Endodermal cell (in vitro differentiated cells): ENCODE results near the gene RGPD3. TPM values are rescaled to one million over a fixed set of nuclear protein-coding genes. Genes with fewer than 3 reads are reported as not detected.
"Not testable (repeated sequence)": the region's sequence is repeated elsewhere in the genome, so short reads cannot be mapped to it uniquely, and the experiment has no call there.

ENCODE experiments used
- DNase-seq: peaks from one replicate; pipeline ENCODE4 v3.0.0-alpha.2; 2017
- H3K27ac ChIP-seq: 2 replicates; pipeline ENCODE4 v1.5.1; 2013; ENCODE audit warnings: mild to moderate bottlenecking, low read depth, low read length, moderate library complexity
- H3K27me3 ChIP-seq: 2 replicates; pipeline ENCODE4 v1.6.1; 2013; ENCODE audit warnings: mild to moderate bottlenecking, low read length, moderate library complexity; ENCODE audit not compliant: insufficient read depth, control insufficient read depth, poor library complexity, severe bottlenecking
- H3K36me3 ChIP-seq: 2 replicates; pipeline ENCODE4 v1.7.0; 2013; ENCODE audit warnings: mild to moderate bottlenecking, low read length, moderate library complexity; ENCODE audit not compliant: control insufficient read depth, insufficient read depth
- H3K4me1 ChIP-seq: one replicate; pipeline ENCODE4 v1.7.0; 2013; ENCODE audit warnings: low read length; ENCODE audit not compliant: control insufficient read depth, insufficient read depth
- H3K4me3 ChIP-seq: 2 replicates; pipeline ENCODE4 v1.5.1; 2013; ENCODE audit warnings: mild to moderate bottlenecking, low read length, moderate library complexity
- H3K9ac ChIP-seq: 2 replicates; pipeline ENCODE4 v1.6.1; 2013; ENCODE audit warnings: mild to moderate bottlenecking, low read length, moderate library complexity; ENCODE audit not compliant: poor library complexity, severe bottlenecking; ENCODE audit errors: extremely low read depth
- H3K9me3 ChIP-seq: 2 replicates; pipeline ENCODE4 v1.6.1; 2013; ENCODE audit warnings: mild to moderate bottlenecking, low read length, moderate library complexity; ENCODE audit not compliant: control insufficient read depth
- H3K27ac Mint-ChIP-seq: 2 replicates; pipeline ENCODE4 v1.8.0; 2020; ENCODE audit warnings: mixed read lengths
- H3K27me3 Mint-ChIP-seq: 2 replicates; pipeline ENCODE4 v1.8.0; 2021; ENCODE audit warnings: mild to moderate bottlenecking, mixed read lengths; ENCODE audit not compliant: insufficient read depth
- H3K36me3 Mint-ChIP-seq: 2 replicates; pipeline ENCODE4 v1.8.0; 2020; ENCODE audit warnings: low read depth, mixed read lengths
- H3K4me1 Mint-ChIP-seq: 2 replicates; pipeline ENCODE4 v1.8.0; 2020; ENCODE audit warnings: mixed read lengths
- H3K4me3 Mint-ChIP-seq: 2 replicates; pipeline ENCODE4 v1.8.0; 2020; ENCODE audit warnings: mild to moderate bottlenecking, moderate library complexity, mixed read lengths
- H3K9me3 Mint-ChIP-seq: 2 replicates; pipeline ENCODE4 v1.8.0; 2020; ENCODE audit warnings: mild to moderate bottlenecking, mixed read lengths
- WGBS, 2 experiments: methylation state at CpG; one replicate each; pipeline versions ENCODE4 v1.1.5 to v1.1.7; 2013; ENCODE audit warnings: missing lambda C conversion rate in 2 of 2, mixed read lengths in 1 of 2; ENCODE audit not compliant: insufficient coverage in 1 of 2, insufficient read length in 1 of 2; 5-methylcytosine and 5-hydroxymethylcytosine counted together
- total RNA-seq, 2 donors: library from RNA; stranded (reverse); fragmentation: NEBNext Ultra II Directional in 1 of 2; extraction: Animal tissue kit (Norgen Biotek cat#: 25700) in 1 of 2; gene quantifications; 2 replicates in 1 of 2; 3 replicates in 1 of 2; pipeline ENCODE4 v1.2.1, GENCODE V29; 2021

RGPD3 gene
- total RNA-seq, 2 donors from 2014 or later = 0.49 to 0.59 TPM

GRCh38 chr2:106489701-106490100 is 21.5 kb upstream of the RGPD3 start:
- not testable (repeated sequence) for H3K9me3 ChIP-seq, H3K4me3 ChIP-seq, H3K36me3 Mint-ChIP-seq, H3K27ac Mint-ChIP-seq, H3K27ac ChIP-seq, H3K36me3 ChIP-seq, H3K4me1 ChIP-seq, H3K4me1 Mint-ChIP-seq, DNase-seq, H3K9me3 Mint-ChIP-seq, H3K9ac ChIP-seq, H3K4me3 Mint-ChIP-seq
- peaks cover 18% of the 10 kb centered on the region for H3K27me3 ChIP-seq
- WGBS, 2 experiments = 77% methylated on average over 6 of the region's 6 CpGs; no CpG with 5 or more reads in 1 of the 2 experiments
- H3K27me3 Mint-ChIP-seq = peaks cover 34% of the 10 kb centered on the region

DNA sequence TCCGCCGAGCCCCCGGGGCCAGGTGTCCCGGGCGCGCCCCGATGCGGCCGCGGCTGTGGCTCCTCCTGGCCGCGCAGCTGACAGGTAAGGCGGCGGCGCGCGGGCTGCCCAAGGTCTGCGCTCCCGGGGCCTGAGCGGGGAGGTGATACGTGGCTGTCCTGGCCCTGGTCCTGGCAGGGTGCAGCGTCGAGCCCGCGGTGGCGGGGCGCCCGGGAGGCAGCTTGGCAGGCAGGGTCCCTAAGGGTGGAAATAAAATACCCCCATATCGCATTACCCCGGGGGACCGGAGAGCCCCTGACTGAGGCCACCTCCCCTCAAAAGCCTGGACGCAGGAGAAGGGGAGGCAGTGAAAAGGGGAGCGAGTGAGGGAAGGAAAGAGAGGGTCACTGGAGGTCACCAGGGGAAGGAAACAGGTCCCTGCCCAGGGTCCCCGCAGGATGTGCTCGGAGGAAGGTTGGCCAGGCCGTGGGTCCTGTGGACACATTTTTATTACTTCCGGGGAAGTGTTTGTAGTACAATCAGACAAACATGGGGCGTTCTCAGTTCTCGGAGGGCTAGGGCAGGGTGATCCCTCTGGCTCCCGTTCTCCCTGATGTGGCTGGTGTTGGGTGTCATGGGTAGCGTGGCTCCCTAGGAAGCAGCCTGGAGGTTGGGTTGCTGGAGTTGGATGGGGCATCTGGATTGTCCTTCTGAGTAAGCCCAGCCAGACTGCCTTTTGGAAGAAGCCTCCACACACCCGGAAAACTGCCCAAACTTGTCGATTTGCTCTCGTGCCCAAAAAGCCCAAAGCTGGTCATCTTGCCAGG is 19.4 kb upstream of the RGPD3 start:
- H3K27me3 ChIP-seq = peaks cover 18% of the 10 kb centered on the region
- not testable (repeated sequence) for H3K9ac ChIP-seq, H3K4me3 ChIP-seq, H3K36me3 Mint-ChIP-seq, H3K4me1 ChIP-seq, H3K9me3 ChIP-seq, H3K27ac Mint-ChIP-seq, H3K27ac ChIP-seq, H3K4me1 Mint-ChIP-seq, H3K36me3 ChIP-seq, H3K9me3 Mint-ChIP-seq
- Mint-ChIP-seq H3K4me3 (peak overlapping the region; percentile 19), H3K27me3 (peaks cover 31% of the 10 kb centered on the region)
- peak; percentile 84 for DNase-seq
- 36% methylated on average over 44 of the region's 44 CpGs; no CpG with 5 or more reads in 1 of the 2 experiments for WGBS, 2 experiments

DNA sequence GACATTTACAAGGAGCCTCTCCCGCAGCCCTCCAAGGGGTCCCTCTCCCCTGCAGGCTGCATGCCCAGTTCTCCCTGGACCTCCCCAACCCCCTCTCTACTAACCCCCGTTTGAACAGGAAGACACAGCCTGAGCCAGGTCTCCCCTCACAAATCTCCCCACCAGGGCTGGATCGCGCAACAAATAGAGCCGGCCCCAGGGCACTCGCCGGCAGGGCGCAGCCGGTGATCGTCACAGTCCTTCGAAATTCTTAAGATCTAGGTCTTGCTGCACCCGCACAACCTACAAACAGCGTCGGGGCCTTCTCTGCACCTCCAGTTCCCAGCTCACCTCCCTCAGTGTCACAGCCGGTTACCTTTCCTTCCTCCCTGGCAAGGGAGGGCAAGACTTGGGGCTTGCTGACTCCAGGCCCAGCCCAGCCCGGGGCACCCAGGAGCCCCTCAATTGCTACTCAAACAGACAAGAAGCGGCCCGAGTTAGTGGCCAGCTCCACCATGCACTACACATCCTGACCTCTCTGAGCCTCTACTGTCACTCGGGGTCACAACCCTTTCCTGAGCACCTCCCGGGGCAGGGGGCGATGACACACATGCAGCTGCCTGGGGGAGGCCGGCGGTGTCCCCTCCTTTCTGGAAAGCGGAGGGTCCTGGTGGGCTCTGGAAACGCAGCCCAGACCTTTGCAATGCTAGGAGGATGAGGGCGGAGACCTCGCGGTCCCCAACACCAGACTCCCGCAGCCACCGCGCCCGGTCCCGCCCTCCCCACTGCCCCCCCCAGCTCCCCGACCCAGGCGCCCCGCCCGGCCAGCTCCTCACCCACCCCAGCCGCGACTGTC is 18.6 kb upstream of the RGPD3 start, which contains the start of gene CD8B2:
Gene CD8B2 (plus strand): TSS at position 814 of the 835 bp plus-strand sequence. CDS start 63 bp downstream, outside the sequence.
- 31% methylated on average over 13 of the region's 39 CpGs; no CpG with 5 or more reads in 1 of the 2 experiments for WGBS, 2 experiments
- H3K4me1 Mint-ChIP-seq, H3K9me3 Mint-ChIP-seq, H3K4me1 ChIP-seq, H3K4me3 ChIP-seq, H3K36me3 ChIP-seq, H3K36me3 Mint-ChIP-seq, H3K27ac ChIP-seq, H3K9ac ChIP-seq, H3K9me3 ChIP-seq, H3K27ac Mint-ChIP-seq: not testable (repeated sequence)
- DNase-seq = peak; percentile 63
- Mint-ChIP-seq H3K27me3 (peaks cover 31% of the 10 kb centered on the region), H3K4me3 (peak within 1 kb of the TSS; percentile 43)
- peaks cover 18% of the 10 kb centered on the region for H3K27me3 ChIP-seq

DNA sequence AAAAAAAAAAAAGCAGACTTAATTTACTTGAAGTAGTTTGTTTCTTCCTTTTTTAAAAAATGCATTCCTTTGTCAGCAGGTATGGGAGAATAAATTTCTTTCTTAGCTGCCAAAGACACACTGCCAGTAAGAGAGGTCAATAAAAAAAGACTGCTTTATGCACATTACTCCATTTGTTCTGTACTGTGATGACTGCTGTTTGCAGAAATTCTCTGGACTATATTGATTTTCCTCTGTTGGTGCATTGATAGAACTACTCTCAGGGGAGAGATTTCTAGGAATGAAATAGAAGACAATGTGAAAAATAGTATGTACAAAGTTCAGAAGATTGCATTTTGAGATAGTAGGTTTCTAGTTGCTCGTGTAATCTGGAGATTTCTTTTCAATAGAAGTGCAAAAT is 11.3 kb upstream of the RGPD3 start:
- not testable (repeated sequence) for H3K4me1 Mint-ChIP-seq, DNase-seq, H3K27me3 ChIP-seq, H3K36me3 Mint-ChIP-seq, H3K9me3 Mint-ChIP-seq, H3K36me3 ChIP-seq, H3K9ac ChIP-seq, H3K4me1 ChIP-seq, H3K9me3 ChIP-seq, H3K4me3 ChIP-seq, H3K27me3 Mint-ChIP-seq, H3K4me3 Mint-ChIP-seq, H3K27ac ChIP-seq, H3K27ac Mint-ChIP-seq
- WGBS, 2 experiments = no CpG with 5 or more reads among the region's 1 CpG

GRCh38 chr2:106477647-106478046 is 9.4 kb upstream of the RGPD3 start:
- not testable (repeated sequence) for H3K4me3 ChIP-seq, H3K4me1 ChIP-seq, H3K27me3 ChIP-seq, H3K9me3 Mint-ChIP-seq, H3K36me3 ChIP-seq, H3K27ac ChIP-seq, DNase-seq, H3K9me3 ChIP-seq, H3K27ac Mint-ChIP-seq, H3K9ac ChIP-seq, H3K36me3 Mint-ChIP-seq, H3K4me1 Mint-ChIP-seq, H3K27me3 Mint-ChIP-seq, H3K4me3 Mint-ChIP-seq
- 100% methylated on average over 1 of the region's 4 CpGs; no CpG with 5 or more reads in 1 of the 2 experiments for WGBS, 2 experiments
